VCaP (cell line): ENCODE measurements around the gene MKRN1.

Experiments
- H3K27ac ChIP-seq: fragments of 450-650 bp; 2 replicates; pipeline ENCODE4 v1.5.1; 2017
- CTCF ChIP-seq: fragments of 450-650 bp; conservative IDR thresholded peaks from 2 replicates; pipeline ENCODE4 v1.5.1; 2017; ENCODE audit warnings: mild to moderate bottlenecking, moderate library complexity

MKRN1 gene, protein sequence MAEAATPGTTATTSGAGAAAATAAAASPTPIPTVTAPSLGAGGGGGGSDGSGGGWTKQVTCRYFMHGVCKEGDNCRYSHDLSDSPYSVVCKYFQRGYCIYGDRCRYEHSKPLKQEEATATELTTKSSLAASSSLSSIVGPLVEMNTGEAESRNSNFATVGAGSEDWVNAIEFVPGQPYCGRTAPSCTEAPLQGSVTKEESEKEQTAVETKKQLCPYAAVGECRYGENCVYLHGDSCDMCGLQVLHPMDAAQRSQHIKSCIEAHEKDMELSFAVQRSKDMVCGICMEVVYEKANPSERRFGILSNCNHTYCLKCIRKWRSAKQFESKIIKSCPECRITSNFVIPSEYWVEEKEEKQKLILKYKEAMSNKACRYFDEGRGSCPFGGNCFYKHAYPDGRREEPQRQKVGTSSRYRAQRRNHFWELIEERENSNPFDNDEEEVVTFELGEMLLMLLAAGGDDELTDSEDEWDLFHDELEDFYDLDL

DNA sequence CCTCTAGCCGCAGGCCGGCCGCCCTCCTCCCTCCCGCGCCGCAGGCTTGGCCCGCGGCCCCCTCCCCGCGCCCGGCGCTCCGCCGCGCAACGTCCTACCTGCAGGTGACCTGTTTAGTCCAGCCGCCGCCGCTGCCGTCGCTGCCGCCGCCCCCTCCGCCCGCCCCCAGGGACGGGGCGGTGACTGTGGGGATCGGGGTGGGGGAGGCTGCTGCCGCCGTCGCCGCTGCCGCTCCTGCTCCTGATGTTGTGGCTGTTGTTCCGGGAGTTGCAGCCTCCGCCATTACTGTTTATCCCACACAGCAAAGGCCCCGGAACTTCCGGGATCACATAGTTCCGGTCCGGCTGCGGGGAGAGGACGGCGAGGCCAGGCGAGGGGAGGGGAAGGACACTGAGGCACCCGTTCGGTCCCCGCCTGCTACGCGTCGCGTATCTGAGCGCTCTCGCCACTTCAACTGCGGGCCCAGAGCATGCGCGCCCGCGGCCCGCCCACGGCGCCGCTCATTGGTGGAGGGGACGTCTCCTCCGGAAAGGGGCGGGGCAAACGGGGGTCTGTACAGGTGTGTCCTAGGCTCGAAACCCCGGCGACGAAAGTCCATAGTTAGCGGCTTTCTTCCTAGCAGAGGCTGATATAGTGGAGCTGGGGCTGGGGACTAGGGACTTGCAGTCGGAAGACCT, at the start of gene MKRN1:
Gene MKRN1, minus strand, starts transcription at position 444 of the 677 bp plus-strand sequence. Its CDS starts 161 bp downstream, at position 283.
- TF ChIP-seq CTCF = no peak
- H3K27ac ChIP-seq = peak within 1 kb of the TSS; percentile 98

GRCh38 chr7:140526787-140527664, 47.7 kb upstream of the MKRN1 start:
- no peak overlapping the region for H3K27ac ChIP-seq
- TF ChIP-seq CTCF = no peak

- no peak overlapping the region for H3K27ac ChIP-seq
- TF ChIP-seq CTCF = no peak
These were observed 46.9 kb upstream of the MKRN1 start for GRCh38 chr7:140526214-140526613.

GRCh38 chr7:140525743-140526142, 46.4 kb upstream of the MKRN1 start:
- TF ChIP-seq CTCF = no peak
- H3K27ac ChIP-seq = no peak overlapping the region

DNA sequence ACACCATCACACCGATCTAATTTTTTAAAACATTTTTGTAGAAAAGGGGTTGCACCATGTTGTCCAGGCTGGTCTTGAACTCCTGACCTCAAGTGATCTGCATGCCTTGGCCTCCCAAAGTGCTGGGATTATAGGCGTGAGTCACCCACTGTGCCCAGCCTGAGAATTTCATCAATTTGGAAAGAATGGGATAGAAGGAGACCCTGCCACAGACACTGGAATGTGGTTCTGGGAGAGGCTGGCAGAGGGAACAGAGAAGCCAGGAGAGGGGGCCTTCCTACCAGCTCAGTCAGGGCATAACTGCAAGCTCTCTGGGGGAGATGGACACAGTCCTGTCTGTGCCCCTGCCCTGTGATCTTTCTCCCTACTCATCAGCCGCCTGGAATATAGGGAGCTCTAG, 42.1 kb upstream of the MKRN1 start:
- TF ChIP-seq CTCF = no peak
- H3K27ac ChIP-seq = no peak overlapping the region

GRCh38 chr7:140519007-140519399, 39.7 kb upstream of the MKRN1 start:
- TF ChIP-seq CTCF = no peak
- peak overlapping the region; percentile 50 for H3K27ac ChIP-seq
